AG09309 (cell line): ENCODE results near the gene HSDL1.

Source experiments
- DNase-seq: peaks from one replicate; pipeline ENCODE4 v3.0.0-alpha.2; 2010; ENCODE audit warnings: low read depth
- H3K4me3 ChIP-seq: 2 replicates; pipeline ENCODE4 v1.5.1; 2011; ENCODE audit warnings: mild to moderate bottlenecking, low read depth, low read length, moderate library complexity; ENCODE audit not compliant: control insufficient read depth
- CTCF ChIP-seq: IDR thresholded peaks from 2 replicates; pipeline ENCODE4 v1.5.1; 2011; ENCODE audit warnings: mild to moderate bottlenecking, low read depth, low read length, inconsistent platforms; ENCODE audit not compliant: insufficient read depth, control insufficient read depth; ENCODE audit errors: missing control alignments

Gene HSDL1

GRCh38 chr16:84107921-84108320, 37.1 kb downstream of the HSDL1 start:
- TF ChIP-seq CTCF, result no peak
- no peak overlapping the region for H3K4me3 ChIP-seq
- DNase-seq, result no peak

- no peak for DNase-seq
- no peak for TF ChIP-seq CTCF
- H3K4me3 ChIP-seq, result no peak overlapping the region
Measured at GRCh38 chr16:84105948-84106740, 38.8 kb downstream of the HSDL1 start.

- no peak for DNase-seq
- H3K4me3 ChIP-seq, result no peak overlapping the region
- TF ChIP-seq CTCF, result no peak
Measured at GRCh38 chr16:84105301-84105815, 39.6 kb downstream of the HSDL1 start.

GRCh38 chr16:84104231-84104630, 40.7 kb downstream of the HSDL1 start:
- DNase-seq, result no peak
- no peak for TF ChIP-seq CTCF
- H3K4me3 ChIP-seq, result no peak overlapping the region

- no peak overlapping the region for H3K4me3 ChIP-seq
- no peak for DNase-seq
Measured at GRCh38 chr16:84103678-84104077, 41.3 kb downstream of the HSDL1 start.

GRCh38 chr16:84098939-84099338, 46.0 kb downstream of the HSDL1 start:
- TF ChIP-seq CTCF, result no peak
- no peak for DNase-seq
- H3K4me3 ChIP-seq, result no peak overlapping the region

More at GRCh38 chr16:84103678-84104077, 41.3 kb downstream of the HSDL1 start:
- TF ChIP-seq CTCF, result no peak
